ENCODE measurements around the gene SH3RF3.

Gene SH3RF3

GRCh38 chr2:109442715-109443319, 313.8 kb downstream of the SH3RF3 start:
- DNase-seq, result no peak

DNA sequence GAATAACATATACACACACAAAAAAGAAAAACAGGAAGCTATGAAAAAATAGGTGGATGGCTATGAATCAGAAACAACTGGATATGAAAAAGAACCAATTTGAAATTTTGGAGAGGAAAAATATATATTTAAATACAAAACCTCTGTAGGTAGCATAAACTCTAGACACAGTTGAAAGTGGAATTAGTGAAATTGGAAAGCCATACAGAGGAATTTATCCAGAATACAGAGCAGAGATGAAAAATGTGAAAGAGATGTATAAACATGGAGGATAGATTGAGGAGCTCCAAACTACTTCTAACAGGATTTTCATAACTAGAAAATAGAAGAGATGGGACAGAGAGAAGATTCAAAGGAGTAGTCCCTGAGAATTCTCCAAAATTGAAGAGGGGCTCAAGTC, 315.9 kb downstream of the SH3RF3 start:
- DNase-seq, result no peak

GRCh38 chr2:109446278-109447131, 317.5 kb downstream of the SH3RF3 start:
- DNase-seq, result no peak

DNA sequence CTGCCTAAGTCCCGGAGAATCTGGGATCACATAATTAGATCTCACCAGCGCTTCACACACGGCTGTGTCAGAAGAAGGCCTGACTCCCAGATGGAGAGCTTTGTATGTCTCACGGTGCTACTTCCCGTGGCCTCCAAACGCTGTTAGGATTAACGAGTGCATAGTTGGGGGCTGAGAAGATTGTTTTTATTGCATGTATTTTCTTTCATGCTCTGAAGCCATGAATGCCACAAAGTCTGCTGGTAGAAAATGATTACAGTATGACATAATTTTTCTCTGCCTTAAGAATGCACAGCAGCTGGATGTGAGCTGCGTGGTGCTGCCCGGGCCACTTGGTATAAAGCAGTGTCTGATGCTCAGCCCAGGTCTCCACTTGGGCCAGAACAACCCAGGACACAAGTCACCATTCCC, 318.3 kb downstream of the SH3RF3 start:
- DNase-seq, result no peak

GRCh38 chr2:109447776-109448175, 318.8 kb downstream of the SH3RF3 start:
- DNase-seq, result no peak

- no peak for DNase-seq
These were observed 319.2 kb downstream of the SH3RF3 start for GRCh38 chr2:109448207-109448606.

DNA sequence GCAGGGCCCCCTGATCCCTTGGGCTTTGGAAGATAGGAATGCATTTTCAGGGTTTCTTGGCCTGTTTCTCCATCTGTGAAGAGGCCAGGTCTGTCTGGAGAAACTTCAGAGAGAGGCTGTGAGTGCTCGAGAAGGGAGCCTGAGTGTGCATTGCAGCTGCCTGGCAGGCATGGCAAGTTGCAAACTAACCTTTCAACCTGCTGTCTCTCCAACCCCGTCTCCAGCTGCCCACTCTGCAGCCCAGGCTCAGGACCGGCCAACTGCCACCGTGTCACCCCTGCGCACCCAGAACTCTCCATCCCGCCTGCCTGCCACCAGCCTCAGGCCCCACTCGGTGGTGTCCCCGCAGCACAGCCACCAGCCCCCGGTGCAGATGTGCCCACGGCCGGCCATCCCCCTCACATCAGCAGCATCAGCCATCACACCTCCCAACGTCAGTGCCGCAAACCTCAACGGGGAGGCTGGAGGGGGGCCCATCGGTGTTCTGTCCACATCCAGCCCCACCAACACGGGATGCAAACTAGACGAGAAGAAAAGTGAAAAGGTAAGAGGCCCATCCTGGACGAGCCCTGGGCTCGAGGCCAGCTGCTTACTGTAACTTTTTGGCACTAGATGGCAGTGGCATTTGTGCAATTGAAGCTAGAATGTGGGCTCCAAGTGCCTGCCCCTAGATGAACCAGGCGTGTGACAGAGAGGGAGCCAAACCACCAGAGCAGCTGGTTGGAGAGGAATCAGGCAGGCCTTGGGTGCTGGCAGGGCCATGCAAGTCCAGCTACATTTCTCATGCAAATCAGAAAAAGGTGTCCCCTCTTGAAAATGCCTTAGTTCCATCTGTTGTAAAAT, 320.2 kb downstream of the SH3RF3 start:
- no peak for DNase-seq

- DNase-seq, result no peak
These were observed 321.7 kb downstream of the SH3RF3 start for GRCh38 chr2:109450574-109451273.

DNA sequence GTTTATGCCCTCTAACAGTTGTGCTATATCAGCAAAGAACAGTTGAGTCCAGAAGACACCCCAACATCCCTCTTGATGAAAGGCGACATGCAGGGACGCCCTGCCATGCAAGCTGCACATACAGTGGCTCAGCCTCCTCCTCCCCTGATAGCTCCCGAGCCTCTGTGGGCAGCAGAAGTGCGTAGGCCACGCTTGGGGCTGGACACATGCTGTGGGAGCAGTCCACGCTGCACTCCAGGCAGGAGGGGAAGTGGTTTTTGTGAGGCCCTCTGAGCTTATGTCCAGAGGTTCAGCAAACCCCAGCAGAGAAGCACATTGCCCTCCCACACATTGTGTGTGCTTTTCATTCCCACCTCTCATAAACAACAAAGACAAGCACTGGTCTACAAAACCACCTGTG, 322.7 kb downstream of the SH3RF3 start:
- DNase-seq, result no peak

- DNase-seq, result no peak
These were observed 323.6 kb downstream of the SH3RF3 start for GRCh38 chr2:109452318-109453305.

DNA sequence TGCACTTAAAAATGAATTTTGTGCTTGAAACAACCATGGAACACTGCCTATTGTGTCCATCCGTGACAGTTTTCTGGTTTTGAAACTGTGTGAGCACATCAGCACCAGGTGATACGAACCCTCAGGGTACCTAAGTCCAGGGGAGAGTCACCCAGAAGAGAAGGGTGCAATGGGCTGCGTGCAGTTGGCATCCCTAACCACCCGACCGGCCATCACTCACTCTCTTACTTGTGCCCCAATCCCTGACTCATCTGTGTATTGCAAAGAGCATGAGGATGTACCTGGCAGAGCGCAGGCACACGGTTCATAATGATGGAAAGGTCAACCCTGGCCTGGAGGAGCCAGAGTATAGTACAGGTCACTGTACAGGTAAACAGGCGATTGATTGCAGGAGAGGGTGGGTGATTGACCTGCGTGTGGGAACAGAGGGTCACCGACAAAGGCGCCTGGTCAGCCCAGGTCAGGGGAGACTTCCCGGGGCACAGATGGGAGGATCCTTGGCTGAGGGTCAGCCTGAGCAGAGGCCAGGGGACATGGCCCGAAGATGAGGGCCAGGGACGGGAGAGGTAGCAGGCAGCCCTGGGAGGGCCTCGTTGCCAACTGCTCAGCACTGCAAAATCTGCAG, 324.5 kb downstream of the SH3RF3 start:
- DNase-seq, result no peak

- no peak for DNase-seq
These were observed 325.3 kb downstream of the SH3RF3 start for GRCh38 chr2:109454304-109454703.

DNA sequence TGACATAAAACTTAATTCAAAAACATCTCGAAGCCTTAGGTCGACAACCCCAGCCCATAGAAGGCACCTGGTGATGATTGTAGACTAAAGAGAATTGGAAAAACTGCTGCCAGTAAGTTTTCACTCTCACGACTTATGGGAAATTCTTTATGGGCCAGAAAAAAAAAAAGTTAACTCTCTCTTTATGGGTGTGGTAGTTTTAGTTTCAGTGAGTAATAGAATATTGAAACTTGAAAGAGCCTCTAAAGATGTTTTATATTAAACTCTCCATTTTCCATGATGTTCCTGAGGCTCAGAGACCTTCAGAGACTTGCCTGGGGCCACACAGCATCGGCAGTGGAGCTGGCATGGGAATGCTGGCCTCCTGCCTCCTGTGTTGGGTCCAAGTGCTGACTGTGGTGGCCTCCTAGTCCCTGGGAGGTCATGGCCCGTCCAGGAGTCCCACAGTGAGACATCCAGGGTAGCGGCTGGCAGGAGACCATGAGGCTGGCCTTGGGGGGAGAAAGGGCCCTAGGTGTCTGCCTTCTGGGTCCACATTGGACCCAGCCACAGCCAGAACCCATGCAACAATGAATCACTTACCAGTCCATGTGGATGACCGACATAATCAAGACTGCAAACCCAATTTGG, 325.9 kb downstream of the SH3RF3 start:
- no peak for DNase-seq

DNA sequence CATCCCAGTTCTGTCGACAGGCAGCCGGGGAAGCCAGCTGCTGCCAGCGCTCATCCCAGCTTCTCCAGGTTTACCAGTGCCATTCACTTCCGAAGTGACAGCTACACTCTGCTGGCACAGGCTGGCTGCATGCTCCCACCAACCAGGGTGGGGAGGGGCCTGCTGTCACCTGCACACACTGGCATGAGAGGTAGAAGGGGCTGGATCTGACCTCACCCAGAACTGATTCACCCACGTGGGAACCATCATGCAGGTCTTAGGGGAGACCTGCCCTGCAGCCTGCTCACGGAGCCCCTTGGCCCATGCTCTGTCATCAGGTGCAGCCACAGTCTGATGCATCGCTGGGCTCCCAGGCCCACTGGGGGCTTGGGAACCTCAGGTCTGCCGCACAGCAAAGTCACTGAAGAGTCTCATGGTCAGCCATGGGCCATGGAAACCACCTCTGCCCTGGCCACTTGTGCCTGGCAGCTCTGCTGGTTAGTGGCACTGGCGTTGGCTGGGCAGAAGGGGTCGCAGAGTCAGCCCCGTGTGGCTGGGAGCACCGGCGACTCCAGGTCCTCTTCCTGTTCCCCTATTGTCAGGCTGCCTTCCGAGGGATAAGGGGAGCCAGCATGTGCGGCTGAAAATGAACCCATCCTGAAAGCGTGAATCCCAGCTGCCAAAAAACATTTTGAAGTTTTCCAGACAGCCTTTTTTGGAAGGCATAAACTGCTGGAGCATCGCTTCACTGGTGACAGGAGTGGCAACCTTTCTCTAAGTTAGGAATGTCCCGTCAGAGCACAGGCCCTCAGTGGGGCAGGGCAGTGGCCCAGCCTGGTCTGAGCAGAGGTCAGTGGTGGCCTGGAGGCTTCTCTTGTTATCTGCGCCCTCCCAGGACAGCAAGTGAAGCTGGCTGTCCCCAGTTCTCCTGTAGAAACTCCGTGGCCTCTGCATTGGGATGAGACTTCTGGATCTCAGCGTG, 327.0 kb downstream of the SH3RF3 start:
- no peak for DNase-seq

DNA sequence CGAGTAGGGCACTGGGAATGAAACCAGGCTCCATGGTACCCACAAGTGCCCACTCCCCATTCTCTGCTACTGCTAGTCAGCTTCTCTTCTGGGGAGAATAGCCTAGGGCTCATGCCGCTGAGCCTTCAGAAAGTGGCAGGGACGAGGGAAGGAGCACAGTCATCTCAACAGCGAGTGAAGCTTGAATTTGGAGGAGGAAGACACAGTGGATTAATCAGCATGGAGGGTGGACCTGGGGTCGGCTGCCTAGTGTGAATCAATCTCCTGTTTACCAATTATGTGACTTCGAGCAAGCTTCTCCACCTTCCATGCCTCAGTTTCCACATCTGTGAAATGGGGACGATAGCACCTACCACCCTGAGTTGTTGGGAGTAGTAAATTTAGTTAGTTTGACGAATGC, 327.8 kb downstream of the SH3RF3 start:
- no peak for DNase-seq

GRCh38 chr2:109457366-109457765, 328.4 kb downstream of the SH3RF3 start:
- DNase-seq, result no peak

- no peak for DNase-seq
These were observed 328.8 kb downstream of the SH3RF3 start for GRCh38 chr2:109457794-109458193.

DNA sequence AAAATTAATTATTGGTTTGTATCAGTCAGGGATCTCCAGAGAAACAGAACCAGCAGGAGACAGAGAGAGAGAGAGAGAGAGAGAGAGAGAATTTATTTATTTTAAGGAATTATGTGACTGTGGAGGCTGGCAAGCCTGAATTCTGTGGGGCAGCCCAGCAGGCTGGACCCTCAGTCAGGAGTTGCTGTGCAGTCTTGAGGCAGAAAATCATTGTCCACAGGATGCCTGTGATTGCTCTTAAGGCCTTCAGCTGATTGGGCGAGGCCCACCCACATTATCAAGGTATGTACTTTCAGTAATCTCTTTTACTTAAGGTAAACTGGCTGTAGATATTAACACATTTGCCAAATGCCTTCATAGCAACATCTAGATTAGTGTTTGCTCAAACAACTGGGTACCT, 329.5 kb downstream of the SH3RF3 start:
- no peak for DNase-seq

- no peak for DNase-seq
These were observed 330.5 kb downstream of the SH3RF3 start for GRCh38 chr2:109459485-109459884.

Measured in NCI-H1417 treated with DMSO at 0.1 percent for 48 hours (cell line).